GM12878 (cell line): ENCODE results near the gene GBP2. TPM values are rescaled to one million over a fixed set of nuclear protein-coding genes. Genes with fewer than 3 reads are reported as not detected.

ENCODE experiments used
- ATAC-seq: fragments of 200-7000 bp; cut with Tn5 transposase; 3 replicates; pipeline ENCODE4 v1.9.1; 2020; ENCODE audit warnings: mild to moderate bottlenecking, moderate library complexity
- BruUV-seq: library from RNA; stranded (reverse); fragments of 400-500 nt; replicated peaks from 2 replicates; lab custom pipeline; 2021; lab: Mats Ljungman, UMichigan
- CTCF ChIA-PET: fragments of 300-600 bp; sonication (Branson Sonifier 250); formaldehyde crosslinking; extraction: SDS; loops from one replicate; lab custom pipeline; 2021; ENCODE audit warnings: inconsistent platforms; lab: Yijun Ruan, JAX
- POLR2A ChIA-PET: fragments of 350-600 bp; formaldehyde crosslinking; extraction: SDS; loops from one replicate; lab custom pipeline; 2021; ENCODE audit warnings: inconsistent platforms; lab: Charles Lee
- RAD21 ChIA-PET: fragments of 300-600 bp; sonication (Branson Sonifier 250); formaldehyde crosslinking; loops from one replicate; lab custom pipeline; 2023; ENCODE audit warnings: antibody characterized with exemption; ENCODE audit not compliant: unreplicated experiment; lab: Charles Lee
- SMC1A ChIA-PET: fragments of 300-600 bp; sonication (Branson Sonifier 250); formaldehyde crosslinking; loops from one replicate; lab custom pipeline; 2023; ENCODE audit not compliant: unreplicated experiment, uncharacterized antibody; lab: Charles Lee
- DNase-seq: peaks from one replicate; pipeline ENCODE4 v3.0.0-alpha.2; 2011; ENCODE audit warnings: low read depth, low spot score
- FAIRE-seq: peaks from 3 replicates; lab custom pipeline; 2011; peaks lifted over from hg19 to GRCh38; lab: Jason Lieb, UNC
- H2AFZ ChIP-seq: 2 replicates; pipeline ENCODE4 v1.6.0; 2011; ENCODE audit warnings: low read depth, low read length, control low read depth; ENCODE audit not compliant: control insufficient read depth
- H3K27ac ChIP-seq: 2 replicates; pipeline ENCODE4 v1.5.1; 2011; ENCODE audit warnings: control low read depth; ENCODE audit not compliant: control insufficient read depth, insufficient read depth
- H3K27me3 ChIP-seq, 2 experiments: replicated peaks in 1 of 2; 2 replicates each; pipeline versions ENCODE4 v1.6.0 to v1.6.1; 2011; ENCODE audit warnings: low read length in 1 of 2; ENCODE audit not compliant: control insufficient read depth in 2 of 2, insufficient read depth in 2 of 2
- H3K36me3 ChIP-seq, 2 experiments: 2 replicates each; pipeline ENCODE4 v1.5.1; 2011; ENCODE audit warnings: low read length in 1 of 2; ENCODE audit not compliant: control insufficient read depth in 2 of 2, insufficient read depth in 2 of 2
- H3K4me1 ChIP-seq: 2 replicates; pipeline ENCODE4 v1.6.1; 2011; ENCODE audit warnings: mild to moderate bottlenecking, low read length, moderate library complexity, mixed read lengths; ENCODE audit not compliant: control insufficient read depth, insufficient read depth
- H3K4me2 ChIP-seq: 2 replicates; pipeline ENCODE4 v1.6.0; 2011; ENCODE audit warnings: control low read depth; ENCODE audit not compliant: control insufficient read depth, insufficient read depth
- H3K4me3 ChIP-seq: fragments of 200-600 bp; sonication (generic); 2 replicates; pipeline ENCODE4 v1.5.1; 2016
- H3K79me2 ChIP-seq: 2 replicates; pipeline ENCODE4 v1.6.0; 2011; ENCODE audit warnings: low read length; ENCODE audit not compliant: control insufficient read depth, insufficient read depth
- H3K9ac ChIP-seq: 2 replicates; pipeline ENCODE4 v1.8.0; 2011; ENCODE audit warnings: low read length, control low read depth, mixed read lengths; ENCODE audit not compliant: control insufficient read depth, insufficient read depth
- H3K9me3 ChIP-seq: replicated peaks from 3 replicates; pipeline ENCODE4 v1.5.1; 2011; ENCODE audit warnings: mild to moderate bottlenecking, low read length; ENCODE audit not compliant: control insufficient read depth, insufficient read depth
- H4K20me1 ChIP-seq: 2 replicates; pipeline ENCODE4 v1.6.0; 2011; ENCODE audit not compliant: control insufficient read depth, insufficient read depth
- ATF2 ChIP-seq: IDR thresholded peaks from 2 replicates; pipeline ENCODE4 v1.6.1; 2012; ENCODE audit warnings: low read length, inconsistent platforms
- ATF7 ChIP-seq: fragments of 450-650 bp; IDR thresholded peaks from 2 replicates; pipeline ENCODE4 v1.6.1; 2016; ENCODE audit warnings: low read depth, mild to moderate bottlenecking
- BMI1 ChIP-seq: fragments of 450-650 bp; IDR thresholded peaks from 2 replicates; pipeline ENCODE4 v1.6.1; 2016; ENCODE audit warnings: mild to moderate bottlenecking, moderate library complexity, borderline replicate concordance
- CBFB ChIP-seq: IDR thresholded peaks from 2 replicates; pipeline ENCODE4 v1.6.1; 2016; ENCODE audit warnings: antibody characterized with exemption, low read depth
- DPF2 ChIP-seq: fragments of 450-650 bp; IDR thresholded peaks from 2 replicates; pipeline ENCODE4 v1.6.1; 2017; ENCODE audit warnings: mild to moderate bottlenecking
- E2F8 ChIP-seq: fragments of 450-650 bp; IDR thresholded peaks from 2 replicates; pipeline ENCODE4 v1.6.1; 2018; ENCODE audit warnings: mild to moderate bottlenecking, low read depth, moderate library complexity; ENCODE audit not compliant: partially characterized antibody
- E4F1 ChIP-seq: fragments of 450-650 bp; IDR thresholded peaks from 2 replicates; pipeline ENCODE4 v1.6.1; 2018; ENCODE audit warnings: borderline replicate concordance, mild to moderate bottlenecking; ENCODE audit not compliant: partially characterized antibody
- EED ChIP-seq: sonication (generic); IDR thresholded peaks from 2 replicates; pipeline ENCODE4 v1.6.1; 2016; ENCODE audit warnings: antibody characterized with exemption, low read depth
- MAX ChIP-seq: IDR thresholded peaks from 2 replicates; pipeline ENCODE4 v1.6.1; 2012; ENCODE audit warnings: low read depth, low read length, improper control_type of control experiment
- MEF2B ChIP-seq: fragments of 450-650 bp; IDR thresholded peaks from 2 replicates; pipeline ENCODE4 v1.6.1; 2018; ENCODE audit warnings: mild to moderate bottlenecking, moderate library complexity; ENCODE audit not compliant: partially characterized antibody, poor library complexity, severe bottlenecking
- NKRF ChIP-seq: fragments of 450-650 bp; conservative IDR thresholded peaks from 2 replicates; pipeline ENCODE4 v1.6.1; 2017; ENCODE audit warnings: mild to moderate bottlenecking, moderate library complexity
- SMC3 ChIP-seq: IDR thresholded peaks from 2 replicates; pipeline ENCODE4 v1.6.1; 2011; ENCODE audit warnings: low read length, improper control_type of control experiment, borderline replicate concordance
- WGBS: methylation state at CpG from one replicate; pipeline ENCODE4 v1.1.6; 2016; ENCODE audit warnings: low lambda C conversion rate; ENCODE audit not compliant: insufficient replicate concordance, insufficient coverage; ENCODE audit errors: missing lambda C conversion rate; 5-methylcytosine and 5-hydroxymethylcytosine counted together
- in situ Hi-C: fragments of 300-500 bp; cut with MboI; formaldehyde crosslinking; loops from 9 replicates; pipeline ENCODE4 v1.14.3; 2018; ENCODE audit warnings: mixed read lengths
- intact Hi-C: fragments of 100-400 bp; cut with micrococcal nuclease; formaldehyde crosslinking; loops from one replicate; pipeline ENCODE4 v1.14.2; 2022; ENCODE audit not compliant: unreplicated experiment
- polyA plus RNA-seq, 11 experiments: library from polyadenylated mRNA; depleted of rRNA in 4 of 11; unstranded in 6 of 11; stranded (reverse) in 5 of 11; fragments of >200 nt; fragmentation: Nextera tagmentation in 4 of 11; fragmentation: Illumina TruSeq in 1 of 11; extraction: Ambion mirVana in 4 of 11; extraction: Trizol in 1 of 11; gene quantifications; 1 replicate in 1 of 11; 2 replicates in 10 of 11; pipeline versions ENCODE4 v1.2.1 to v1.2.3, GENCODE V29; 2011 to 2016; ENCODE audit warnings: inconsistent platforms in 2 of 11, missing spikeins in 2 of 11, low read depth in 1 of 11
- total RNA-seq, 4 experiments: library from RNA; depleted of rRNA in 3 of 4; stranded (reverse); fragments of >200 nt in 3 of 4; fragmentation: Illumina TruSeq in 1 of 4; extraction: Trizol in 1 of 4; gene quantifications; 2 replicates each; pipeline versions ENCODE4 v1.2.1 to v1.2.3, GENCODE V29; 2013 to 2021

Gene GBP2
- total and polyA plus RNA-seq, 10 of the 15 experiments (the other 5 are each of a cell fraction or from before 2014, with no cell fraction given), result 1.6 to 5.9 (median 3.2) TPM

GRCh38 chr1:89089962-89090361 is 36.0 kb downstream of the GBP2 start:
- H3K79me2 ChIP-seq, result no peaks in the 10 kb centered on the region
- H3K4me2 ChIP-seq, result no peak overlapping the region
- ATAC-seq (no peak), DNase-seq (no peak), FAIRE-seq (no peak)
- RAD21 ChIA-PET, result interaction anchor here (0.5 kb wide), 1 partner anchor 430 kb away, joined by 3 read pairs; no protein-coding TSS in a partner anchor
- no TSS peak for BruUV-seq
- SMC1A ChIA-PET, result interaction anchor here (0.6 to 1.3 kb wide), 3 partner anchors 9 to 235 kb away, joined by 3 read pairs; no protein-coding TSS in a partner anchor
- in situ Hi-C loops (no loop called here), intact Hi-C loops (no loop called here)
- no peak overlapping the region for H3K27ac ChIP-seq
- H2AFZ ChIP-seq, result no peak overlapping the region
- no peaks in the 10 kb centered on the region for H3K9me3 ChIP-seq
- H4K20me1 ChIP-seq, result no peaks in the 10 kb centered on the region
- no peak overlapping the region for H3K9ac ChIP-seq
- 86% methylated on average over 1 of the region's 1 CpG for WGBS
- no peak overlapping the region for H3K4me3 ChIP-seq
- POLR2A ChIA-PET, result no interaction called here
- CTCF ChIA-PET, result interaction anchor here (0.7 kb wide), 1 partner anchor 17 kb away, joined by 3 read pairs; no protein-coding TSS in a partner anchor
- H3K27me3 ChIP-seq, result no peaks in the 10 kb centered on the region; a peak in 1 of 4 replicates
- H3K4me1 ChIP-seq, result no peaks in the 10 kb centered on the region
- H3K36me3 ChIP-seq, result no peaks in the 10 kb centered on the region
- no peak for TF ChIP-seq BMI1
- no peak for TF ChIP-seq EED
- TF ChIP-seq SMC3, result no peak
- no peak for TF ChIP-seq ATF7
- TF ChIP-seq MAX, result no peak
- no peak for TF ChIP-seq E2F8
- TF ChIP-seq E4F1, result no peak
- no peak for TF ChIP-seq MEF2B
- TF ChIP-seq ATF2, result no peak
- TF ChIP-seq CBFB, result no peak
- no peak for TF ChIP-seq DPF2
- TF ChIP-seq NKRF, result no peak
